H1 (cell line): ENCODE data around the gene DIAPH1. TPM values are rescaled to one million over a fixed set of nuclear protein-coding genes. Genes with fewer than 3 reads are reported as not detected.

Experiments used
- CTCF ChIA-PET: fragments of 300-600 bp; sonication (Branson Sonifier 250); formaldehyde crosslinking; loops from one replicate; lab custom pipeline; 2021; ENCODE audit not compliant: partially characterized antibody; lab: Charles Lee
- POLR2A ChIA-PET: fragments of 300-600 bp; sonication (Branson Sonifier 250); formaldehyde crosslinking; loops from one replicate; lab custom pipeline; 2021; ENCODE audit warnings: inconsistent platforms; ENCODE audit not compliant: partially characterized antibody; lab: Charles Lee
- DNase-seq, 2 experiments: peaks; one replicate each; pipeline versions ENCODE4 v3.0.0 to v3.0.0-alpha.2; 2010 to 2022; ENCODE audit warnings: low spot score in 2 of 2, low read depth in 1 of 2, mixed read lengths in 1 of 2
- FAIRE-seq: peaks from 2 replicates; lab custom pipeline; 2011; peaks lifted over from hg19 to GRCh38; lab: Jason Lieb, UNC
- H2AFZ ChIP-seq: 2 replicates; pipeline ENCODE4 v1.8.1; 2012; ENCODE audit warnings: low read length, inconsistent platforms
- H2AK5ac ChIP-seq: 2 replicates; pipeline ENCODE4 v1.6.1; 2013; ENCODE audit warnings: low read depth, low read length
- H2BK120ac ChIP-seq: replicated peaks from 2 replicates; pipeline ENCODE3; 2013; ENCODE audit warnings: low read depth, low read length, inconsistent platforms
- H2BK12ac ChIP-seq: 2 replicates; pipeline ENCODE4 v1.6.1; 2013; ENCODE audit warnings: low read depth, low read length
- H2BK15ac ChIP-seq: 2 replicates; pipeline ENCODE4 v1.6.1; 2013; ENCODE audit warnings: low read length
- H2BK20ac ChIP-seq: 2 replicates; pipeline ENCODE4 v1.6.1; 2013; ENCODE audit warnings: low read length
- H2BK5ac ChIP-seq: 2 replicates; pipeline ENCODE4 v1.6.1; 2013; ENCODE audit warnings: low read depth, low read length
- H3K14ac ChIP-seq: 2 replicates; pipeline ENCODE4 v1.6.1; 2013; ENCODE audit warnings: inconsistent platforms; ENCODE audit not compliant: insufficient read length
- H3K18ac ChIP-seq: 2 replicates; pipeline ENCODE4 v1.6.1; 2013; ENCODE audit warnings: low read length; ENCODE audit errors: extremely low read depth
- H3K23ac ChIP-seq: 2 replicates; pipeline ENCODE4 v1.6.1; 2013; ENCODE audit warnings: inconsistent platforms; ENCODE audit not compliant: insufficient read length
- H3K23me2 ChIP-seq: 2 replicates; pipeline ENCODE4 v1.6.1; 2013; ENCODE audit warnings: low read depth, low read length
- H3K27ac ChIP-seq: 2 replicates; pipeline ENCODE4 v1.6.1; 2011; ENCODE audit warnings: low read depth, low read length, inconsistent platforms
- H3K27me3 ChIP-seq, 4 experiments: replicated peaks in 1 of 4; 1 replicate in 1 of 4; 2 replicates in 3 of 4; pipeline versions ENCODE4 v1.6.1 to v1.8.1; 2011 to 2013; ENCODE audit warnings: low read length in 3 of 4, mild to moderate bottlenecking in 3 of 4, inconsistent platforms in 2 of 4, mixed read lengths in 2 of 4, moderate library complexity in 1 of 4; ENCODE audit not compliant: control insufficient read depth in 3 of 4, insufficient read depth in 3 of 4; ENCODE audit errors: extremely low read depth in 1 of 4
- H3K36me3 ChIP-seq, 4 experiments: 2 replicates each; pipeline versions ENCODE4 v1.6.1 to v1.8.1; 2011 to 2013; ENCODE audit warnings: mild to moderate bottlenecking in 4 of 4, low read length in 3 of 4, moderate library complexity in 2 of 4, control low read depth in 1 of 4, inconsistent platforms in 1 of 4; ENCODE audit not compliant: insufficient read depth in 4 of 4, control insufficient read depth in 2 of 4
- H3K4ac ChIP-seq: replicated peaks from 2 replicates; pipeline ENCODE3; 2013; ENCODE audit warnings: low read length, low read depth, mixed read lengths, inconsistent platforms; ENCODE audit not compliant: insufficient read length
- H3K4me1 ChIP-seq, 4 experiments: replicated peaks in 1 of 4; 1 replicate in 1 of 4; 2 replicates in 3 of 4; pipeline versions ENCODE4 v1.6.1 to v1.8.1; 2011 to 2013; ENCODE audit warnings: low read length in 3 of 4, inconsistent platforms in 2 of 4, mixed read lengths in 1 of 4; ENCODE audit not compliant: insufficient read depth in 4 of 4, control insufficient read depth in 3 of 4
- H3K4me2 ChIP-seq, 2 experiments: 2 replicates each; pipeline versions ENCODE4 v1.6.1 to v1.8.1; 2011 to 2013; ENCODE audit warnings: low read depth in 2 of 2, low read length in 2 of 2, control low read depth in 1 of 2, inconsistent platforms in 1 of 2, mild to moderate bottlenecking in 1 of 2; ENCODE audit not compliant: insufficient read depth in 1 of 2
- H3K4me3 ChIP-seq, 4 experiments: fragments of 200-600, 300-600 bp in 1 of 4; sonication (generic), shearing (Covaris generic), sonication (Bioruptor Twin) in 1 of 4; 2 replicates each; pipeline versions ENCODE4 v1.5.1 to v1.8.1; 2011 to 2016; ENCODE audit warnings: low read length in 4 of 4, low read depth in 3 of 4, control low read depth in 2 of 4, inconsistent platforms in 2 of 4, mild to moderate bottlenecking in 2 of 4, mixed read lengths in 1 of 4, moderate library complexity in 1 of 4; ENCODE audit not compliant: insufficient read depth in 2 of 4; ENCODE audit errors: extremely low read depth in 1 of 4
- H3K56ac ChIP-seq: replicated peaks from 2 replicates; pipeline ENCODE3; 2013; ENCODE audit warnings: low read depth, mild to moderate bottlenecking, mixed read lengths, low read length, inconsistent platforms; ENCODE audit not compliant: insufficient read length
- H3K79me1 ChIP-seq: 2 replicates; pipeline ENCODE4 v1.6.1; 2013; ENCODE audit warnings: low read depth, low read length, control low read depth
- H3K79me2 ChIP-seq, 2 experiments: 2 replicates each; pipeline versions ENCODE4 v1.6.1 to v1.8.1; 2012 to 2013; ENCODE audit warnings: low read length in 2 of 2, mild to moderate bottlenecking in 2 of 2, inconsistent platforms in 1 of 2; ENCODE audit not compliant: insufficient read depth in 2 of 2, control insufficient read depth in 1 of 2
- H3K9ac ChIP-seq, 4 experiments: replicated peaks in 1 of 4; 1 replicate in 1 of 4; 2 replicates in 3 of 4; pipeline versions ENCODE4 v1.6.1 to v1.8.1; 2011 to 2013; ENCODE audit warnings: low read depth in 3 of 4, low read length in 3 of 4, control low read depth in 2 of 4, mild to moderate bottlenecking in 2 of 4, moderate library complexity in 2 of 4, inconsistent platforms in 1 of 4; ENCODE audit errors: extremely low read depth in 1 of 4
- H3K9me3 ChIP-seq, 2 experiments: 2 replicates each; pipeline versions ENCODE4 v1.6.1 to v1.8.1; 2012 to 2013; ENCODE audit warnings: mild to moderate bottlenecking in 2 of 2, moderate library complexity in 2 of 2, control low read depth in 1 of 2, inconsistent platforms in 1 of 2, low read depth in 1 of 2, low read length in 1 of 2, mixed read lengths in 1 of 2; ENCODE audit not compliant: insufficient read depth in 2 of 2
- H4K20me1 ChIP-seq, 2 experiments: replicated peaks in 1 of 2; 2 replicates each; pipeline versions ENCODE3 to v1.8.1; 2011 to 2013; ENCODE audit warnings: inconsistent platforms in 2 of 2, low read length in 2 of 2, mild to moderate bottlenecking in 1 of 2; ENCODE audit not compliant: insufficient read depth in 2 of 2, control insufficient read depth in 1 of 2
- H4K5ac ChIP-seq: 2 replicates; pipeline ENCODE4 v1.6.1; 2013; ENCODE audit warnings: low read length, low read depth, mixed read lengths, inconsistent platforms; ENCODE audit not compliant: insufficient read length
- H4K8ac ChIP-seq: 2 replicates; pipeline ENCODE4 v1.8.0; 2013; ENCODE audit warnings: mild to moderate bottlenecking, moderate library complexity, low read length, inconsistent platforms; ENCODE audit not compliant: insufficient read depth; ENCODE audit errors: extremely low read depth
- H4K91ac ChIP-seq: replicated peaks from 2 replicates; pipeline ENCODE3; 2013; ENCODE audit warnings: low read length, mixed read lengths, inconsistent platforms; ENCODE audit not compliant: insufficient read length
- ATF3 ChIP-seq: IDR thresholded peaks from 2 replicates; pipeline ENCODE4 v1.6.1; 2011; ENCODE audit warnings: low read depth, mild to moderate bottlenecking, low read length; ENCODE audit not compliant: insufficient read depth
- BCL11A ChIP-seq, 2 experiments: IDR thresholded peaks; one replicate each; pipeline ENCODE4 v1.6.1; 2011; ENCODE audit warnings: low read depth in 2 of 2, low read length in 2 of 2, mild to moderate bottlenecking in 2 of 2
- CEBPB ChIP-seq: IDR thresholded peaks from 2 replicates; pipeline ENCODE4 v1.6.1; 2012; ENCODE audit warnings: low read depth, low read length
- CHD1 ChIP-seq: IDR thresholded peaks from 2 replicates; pipeline ENCODE4 v1.6.1; 2012; ENCODE audit warnings: low read depth, low read length, improper control_type of control experiment
- CHD2 ChIP-seq: IDR thresholded peaks from 2 replicates; pipeline ENCODE4 v1.6.1; 2012; ENCODE audit warnings: low read length, improper control_type of control experiment
- CTBP2 ChIP-seq: IDR thresholded peaks from 2 replicates; pipeline ENCODE4 v1.7.0; 2011; ENCODE audit warnings: borderline replicate concordance, mild to moderate bottlenecking, moderate library complexity, mixed read lengths, low read length; ENCODE audit not compliant: insufficient read depth, insufficient read length
- FOSL1 ChIP-seq: IDR thresholded peaks from 2 replicates; pipeline ENCODE4 v1.6.1; 2011; ENCODE audit warnings: mild to moderate bottlenecking, low read depth, low read length, moderate library complexity; ENCODE audit not compliant: insufficient read depth
- JUND ChIP-seq: IDR thresholded peaks from 2 replicates; pipeline ENCODE4 v1.6.1; 2011; ENCODE audit warnings: mild to moderate bottlenecking, improper control_type of control experiment, low read length
- MAFK ChIP-seq: IDR thresholded peaks from 2 replicates; pipeline ENCODE4 v1.6.1; 2012; ENCODE audit warnings: low read depth, mild to moderate bottlenecking, improper control_type of control experiment, low read length
- RFX5 ChIP-seq: IDR thresholded peaks from 2 replicates; pipeline ENCODE4 v1.6.1; 2011; ENCODE audit warnings: low read depth, low read length, improper control_type of control experiment, borderline replicate concordance
- SIRT6 ChIP-seq: IDR thresholded peaks from one replicate; pipeline ENCODE4 v1.7.1; 2012; ENCODE audit warnings: low read length, inconsistent platforms
- SIX5 ChIP-seq: IDR thresholded peaks from 2 replicates; pipeline ENCODE4 v1.6.1; 2011; ENCODE audit warnings: mild to moderate bottlenecking, low read depth, low read length
- SP1 ChIP-seq: IDR thresholded peaks from 2 replicates; pipeline ENCODE4 v1.6.1; 2011; ENCODE audit warnings: low read depth, low read length
- WGBS, 2 experiments: shearing (Covaris generic) in 1 of 2; methylation state at CpG; one replicate each; pipeline versions ENCODE4 v1.1.6 to v1.1.7; 2013 to 2015; ENCODE audit warnings: low lambda C conversion rate in 2 of 2, mixed read lengths in 2 of 2, inconsistent platforms in 1 of 2, low coverage in 1 of 2, missing lambda C conversion rate in 1 of 2; ENCODE audit not compliant: insufficient replicate concordance in 2 of 2, insufficient coverage in 1 of 2, insufficient read length in 1 of 2; ENCODE audit errors: extremely low coverage in 1 of 2, missing lambda C conversion rate in 1 of 2; 5-methylcytosine and 5-hydroxymethylcytosine counted together
- polyA plus RNA-seq, 7 experiments: library from polyadenylated mRNA; depleted of rRNA in 3 of 7; stranded (reverse) in 5 of 7; unstranded in 2 of 7; fragments of >200 nt in 5 of 7; fragments of 200-250 nt in 2 of 7; gene quantifications; 1 replicate in 5 of 7; 2 replicates in 1 of 7; 4 replicates in 1 of 7; pipeline versions ENCODE4 v1.2.1 to v1.2.3, GENCODE V29; 2011 to 2013; ENCODE audit warnings: missing spikeins in 2 of 7, mixed read lengths in 2 of 7
- total RNA-seq: library from RNA; stranded (reverse); fragmentation: NEBNext Ultra II Directional; extraction: Animal tissue kit (Norgen Biotek cat#: 25700); gene quantifications from 2 replicates; pipeline ENCODE4 v1.2.1, GENCODE V29; 2021

Gene DIAPH1
- total and polyA plus RNA-seq, 2 of the 8 experiments (the other 6 are each of a cell fraction or from before 2014, with no cell fraction given) = 61.2 to 114 TPM

- H3K23me2 ChIP-seq = no peaks in the 10 kb centered on the region
- no peak overlapping the region for H2AFZ ChIP-seq
- H2AK5ac ChIP-seq = no peak overlapping the region
- no peaks in the 10 kb centered on the region for H3K4me1 ChIP-seq
- no peak overlapping the region for H4K91ac ChIP-seq
- ChIA-PET POLR2A (interaction anchor here (1.0 to 1.5 kb wide), 2 partner anchors 13 to 16 kb away, joined by 3 read pairs; no protein-coding TSS in a partner anchor), CTCF (interaction anchor here (0.5 to 50.9 kb wide), 11 partner anchors 10 to 342 kb away, joined by 3 to 1236 read pairs (median 5); partner anchors contain the start of genes PCDHB11, PCDHGA10, PCDHGA11 and PCDHGA9)
- H3K27me3 ChIP-seq = no peaks in the 10 kb centered on the region
- no peak overlapping the region for H3K23ac ChIP-seq
- peaks cover 2 to 14% (median 4%) of the 10 kb centered on the region in 4 experiments; a peak in 5 of 8 replicates for H3K36me3 ChIP-seq
- no peak overlapping the region for H3K27ac ChIP-seq
- no peak overlapping the region for H4K5ac ChIP-seq
- no peaks in the 10 kb centered on the region for H3K79me2 ChIP-seq
- H3K4ac ChIP-seq = no peak overlapping the region
- H3K79me1 ChIP-seq = no peaks in the 10 kb centered on the region
- no peak overlapping the region for H4K8ac ChIP-seq
- WGBS, 2 experiments = 94% methylated on average over 4 of the region's 4 CpGs; no CpG with 5 or more reads in 1 of the 2 experiments
- H4K20me1 ChIP-seq = no peaks in the 10 kb centered on the region
- no peak overlapping the region for H2BK20ac ChIP-seq
- H3K56ac ChIP-seq = no peak overlapping the region
- no peak overlapping the region for H3K18ac ChIP-seq
- H2BK12ac ChIP-seq = no peak overlapping the region
- DNase-seq (no peak), FAIRE-seq (no peak)
- no peak overlapping the region for H2BK5ac ChIP-seq
- no peak overlapping the region for H3K14ac ChIP-seq
- H2BK15ac ChIP-seq = no peak overlapping the region
- no peaks in the 10 kb centered on the region for H3K9me3 ChIP-seq
- H3K4me2 ChIP-seq = no peak overlapping the region
- H3K9ac ChIP-seq = no peak overlapping the region
- H3K4me3 ChIP-seq = no peak overlapping the region
- no peak overlapping the region for H2BK120ac ChIP-seq
- no peak for TF ChIP-seq MAFK
- TF ChIP-seq SIRT6 = no peak
- TF ChIP-seq CTBP2 = no peak
- no peak for TF ChIP-seq FOSL1
- TF ChIP-seq RFX5 = no peak
- no peak for TF ChIP-seq SIX5
- TF ChIP-seq BCL11A (IDR thresholded peaks at IDR 0.05; ENCODE audit: low read depth in 2 of 2, low read length in 2 of 2) = no peak
- TF ChIP-seq SP1 = no peak
- no peak for TF ChIP-seq ATF3
- no peak for TF ChIP-seq CHD2
- TF ChIP-seq CHD1 = no peak
- TF ChIP-seq CEBPB = no peak
- no peak for TF ChIP-seq JUND
Measured at GRCh38 chr5:141534492-141535213, 84.1 kb downstream of the DIAPH1 start.
